ENCODE measurements around the gene WDR91. TPM values are rescaled to one million over a fixed set of nuclear protein-coding genes. Genes with fewer than 3 reads are reported as not detected.

WDR91 gene
- total and polyA plus RNA-seq, 8 donors = 22.9 to 67.6 (median 49.5) TPM

- H3K9me3 ChIP-seq = no peaks in the 10 kb centered on the region
- H3K4me1 ChIP-seq = peaks cover 14 to 22% of the 10 kb centered on the region in 2 donors
- DNase-seq (no peak), ATAC-seq (no peak)
- H3K36me3 ChIP-seq = no peaks in the 10 kb centered on the region
- H3K4me3 ChIP-seq = no peak overlapping the region
- no peak for TF ChIP-seq CTCF (IDR thresholded peaks at IDR 0.05)
- intact Hi-C loops (cut with DNase I) = no loop called here
- no peak overlapping the region for H3K27ac ChIP-seq
- H3K27me3 ChIP-seq = no peaks in the 10 kb centered on the region
These were observed 46.5 kb upstream of the WDR91 start for GRCh38 chr7:135257790-135258189.

- Histone ChIP-seq H3K36me3 (no peaks in the 10 kb centered on the region), H3K27me3 (no peaks in the 10 kb centered on the region), H3K27ac (peak overlapping the region; percentile 77 to 83), H3K4me1 (peaks cover 14 to 22% of the 10 kb centered on the region in 2 donors), H3K4me3 (no peak overlapping the region), H3K9me3 (no peaks in the 10 kb centered on the region)
- ATAC-seq (peak; percentile 92), DNase-seq (peak; percentile 19 to 85 (median 52))
- intact Hi-C loops (cut with DNase I) = no loop called here
- no peak for TF ChIP-seq CTCF (IDR thresholded peaks at IDR 0.05)
These were observed 42.8 kb upstream of the WDR91 start for GRCh38 chr7:135253851-135254771.

GRCh38 chr7:135251496-135252391 lies 40.4 kb upstream of the WDR91 start:
- Histone ChIP-seq H3K9me3 (no peaks in the 10 kb centered on the region), H3K27ac (no peak overlapping the region), H3K36me3 (no peaks in the 10 kb centered on the region), H3K4me3 (no peak overlapping the region), H3K27me3 (no peaks in the 10 kb centered on the region), H3K4me1 (peaks cover 14 to 22% of the 10 kb centered on the region in 2 donors)
- DNase-seq (no peak), ATAC-seq (no peak)
- intact Hi-C loops (cut with DNase I) = no loop called here
- no peak for TF ChIP-seq CTCF (IDR thresholded peaks at IDR 0.05)

- ATAC-seq (no peak), DNase-seq (no peak)
- intact Hi-C loops (cut with DNase I) = no loop called here
- H3K27me3 ChIP-seq = no peaks in the 10 kb centered on the region
- TF ChIP-seq CTCF (IDR thresholded peaks at IDR 0.05) = no peak
- H3K9me3 ChIP-seq = no peaks in the 10 kb centered on the region
- peaks cover 0 to 4% of the 10 kb centered on the region in 2 donors for H3K4me1 ChIP-seq
- no peak overlapping the region for H3K4me3 ChIP-seq
- H3K27ac ChIP-seq = no peak overlapping the region
- no peaks in the 10 kb centered on the region for H3K36me3 ChIP-seq
These were observed 37.2 kb upstream of the WDR91 start for GRCh38 chr7:135248546-135248945.
